Measurements from ENCODE around the gene HSD17B11.
"Not testable (repeated sequence)": the region's sequence is repeated elsewhere in the genome, so short reads cannot be mapped to it uniquely, and the experiment has no call there.

Gene HSD17B11

GRCh38 chr4:87410157-87410556, 19.2 kb upstream of the HSD17B11 start:
- H3K9ac ChIP-seq (ENCODE audit: insufficient read length), result no peak overlapping the region
- no peak overlapping the region for H3K27ac ChIP-seq
- TF ChIP-seq POLR2AphosphoS5 (IDR thresholded peaks at IDR 0.05; ENCODE audit: borderline replicate concordance, low read depth, low read length), result no peak
- no peak for TF ChIP-seq FOXP2 (optimal IDR thresholded peaks at IDR 0.05; ENCODE audit: control extremely low read depth, extremely low read length, insufficient read depth)
- TF ChIP-seq EZH2 (IDR thresholded peaks at IDR 0.05), result no peak
- no peak overlapping the region for H3K4me3 ChIP-seq
- DNase-seq (ENCODE audit: low read depth, low spot score), result no peak
- no peaks in the 10 kb centered on the region for H3K9me3 ChIP-seq (ENCODE audit: low read depth, low read length)
- no peaks in the 10 kb centered on the region for H3K36me3 ChIP-seq (ENCODE audit: insufficient read depth, low read length)

- Histone ChIP-seq H3K9me3 (ENCODE audit: low read depth, low read length) (no peaks in the 10 kb centered on the region), H3K9ac (ENCODE audit: insufficient read length) (no peak overlapping the region), H3K36me3 (ENCODE audit: insufficient read depth, low read length) (no peaks in the 10 kb centered on the region), H3K27ac (no peak overlapping the region), H3K4me3 (no peak overlapping the region)
- DNase-seq (ENCODE audit: low read depth, low spot score), result no peak
- TF ChIP-seq POLR2AphosphoS5 (IDR thresholded peaks at IDR 0.05; ENCODE audit: borderline replicate concordance, low read depth, low read length), result no peak
- TF ChIP-seq EZH2 (IDR thresholded peaks at IDR 0.05), result no peak
- TF ChIP-seq FOXP2 (optimal IDR thresholded peaks at IDR 0.05; ENCODE audit: control extremely low read depth, extremely low read length, insufficient read depth), result no peak
Observed at GRCh38 chr4:87409420-87409939, 18.5 kb upstream of the HSD17B11 start.

GRCh38 chr4:87406902-87407301, 15.9 kb upstream of the HSD17B11 start:
- not testable (repeated sequence) for H3K9ac ChIP-seq (ENCODE audit: insufficient read length); H3K36me3 ChIP-seq (ENCODE audit: insufficient read depth, low read length); H3K4me3 ChIP-seq; DNase-seq (ENCODE audit: low read depth, low spot score); H3K27ac ChIP-seq; H3K9me3 ChIP-seq (ENCODE audit: low read depth, low read length)

GRCh38 chr4:87406462-87406861, 15.5 kb upstream of the HSD17B11 start:
- H3K27ac ChIP-seq, result no peak overlapping the region
- H3K36me3 ChIP-seq (ENCODE audit: insufficient read depth, low read length), result no peaks in the 10 kb centered on the region
- TF ChIP-seq POLR2AphosphoS5 (IDR thresholded peaks at IDR 0.05; ENCODE audit: borderline replicate concordance, low read depth, low read length) (no peak), EZH2 (IDR thresholded peaks at IDR 0.05) (no peak), FOXP2 (optimal IDR thresholded peaks at IDR 0.05; ENCODE audit: control extremely low read depth, extremely low read length, insufficient read depth) (no peak)
- no peak for DNase-seq (ENCODE audit: low read depth, low spot score)
- no peak overlapping the region for H3K4me3 ChIP-seq
- H3K9ac ChIP-seq (ENCODE audit: insufficient read length), result no peak overlapping the region
- H3K9me3 ChIP-seq (ENCODE audit: low read depth, low read length), result no peaks in the 10 kb centered on the region

- TF ChIP-seq POLR2AphosphoS5 (IDR thresholded peaks at IDR 0.05; ENCODE audit: borderline replicate concordance, low read depth, low read length), result no peak
- no peak for TF ChIP-seq FOXP2 (optimal IDR thresholded peaks at IDR 0.05; ENCODE audit: control extremely low read depth, extremely low read length, insufficient read depth)
- TF ChIP-seq EZH2 (IDR thresholded peaks at IDR 0.05), result no peak
- no peak for DNase-seq (ENCODE audit: low read depth, low spot score)
- Histone ChIP-seq H3K27ac (no peak overlapping the region), H3K9ac (ENCODE audit: insufficient read length) (no peak overlapping the region), H3K9me3 (ENCODE audit: low read depth, low read length) (no peaks in the 10 kb centered on the region), H3K36me3 (ENCODE audit: insufficient read depth, low read length) (no peaks in the 10 kb centered on the region), H3K4me3 (no peak overlapping the region)
Observed at GRCh38 chr4:87405211-87405820, 14.3 kb upstream of the HSD17B11 start.

GRCh38 chr4:87403732-87404131, 12.7 kb upstream of the HSD17B11 start:
- H3K4me3 ChIP-seq; H3K27ac ChIP-seq; H3K9me3 ChIP-seq (ENCODE audit: low read depth, low read length); DNase-seq (ENCODE audit: low read depth, low spot score); H3K36me3 ChIP-seq (ENCODE audit: insufficient read depth, low read length); H3K9ac ChIP-seq (ENCODE audit: insufficient read length): not testable (repeated sequence)

- no peak for DNase-seq (ENCODE audit: low read depth, low spot score)
- Histone ChIP-seq H3K4me3 (no peak overlapping the region), H3K9ac (ENCODE audit: insufficient read length) (no peak overlapping the region), H3K27ac (no peak overlapping the region), H3K9me3 (ENCODE audit: low read depth, low read length) (no peaks in the 10 kb centered on the region), H3K36me3 (ENCODE audit: insufficient read depth, low read length) (no peaks in the 10 kb centered on the region)
- TF ChIP-seq FOXP2 (optimal IDR thresholded peaks at IDR 0.05; ENCODE audit: control extremely low read depth, extremely low read length, insufficient read depth), result no peak
- no peak for TF ChIP-seq EZH2 (IDR thresholded peaks at IDR 0.05)
- TF ChIP-seq POLR2AphosphoS5 (IDR thresholded peaks at IDR 0.05; ENCODE audit: borderline replicate concordance, low read depth, low read length), result no peak
Observed at GRCh38 chr4:87399954-87400353, 9.0 kb upstream of the HSD17B11 start.

- no peaks in the 10 kb centered on the region for H3K9me3 ChIP-seq (ENCODE audit: low read depth, low read length)
- no peak for DNase-seq (ENCODE audit: low read depth, low spot score)
- H3K4me3 ChIP-seq, result no peak overlapping the region
- no peaks in the 10 kb centered on the region for H3K36me3 ChIP-seq (ENCODE audit: insufficient read depth, low read length)
- H3K9ac ChIP-seq (ENCODE audit: insufficient read length), result no peak overlapping the region
- H3K27ac ChIP-seq, result no peak overlapping the region
- TF ChIP-seq POLR2AphosphoS5 (IDR thresholded peaks at IDR 0.05; ENCODE audit: borderline replicate concordance, low read depth, low read length), result no peak
- no peak for TF ChIP-seq FOXP2 (optimal IDR thresholded peaks at IDR 0.05; ENCODE audit: control extremely low read depth, extremely low read length, insufficient read depth)
- no peak for TF ChIP-seq EZH2 (IDR thresholded peaks at IDR 0.05)
Observed at GRCh38 chr4:87399148-87399547, 8.2 kb upstream of the HSD17B11 start.

- not testable (repeated sequence) for H3K9ac ChIP-seq (ENCODE audit: insufficient read length); H3K36me3 ChIP-seq (ENCODE audit: insufficient read depth, low read length); DNase-seq (ENCODE audit: low read depth, low spot score); H3K9me3 ChIP-seq (ENCODE audit: low read depth, low read length); H3K4me3 ChIP-seq; H3K27ac ChIP-seq
Observed at GRCh38 chr4:87395851-87396250, 4.9 kb upstream of the HSD17B11 start.

- not testable (repeated sequence) for H3K9ac ChIP-seq (ENCODE audit: insufficient read length); H3K4me3 ChIP-seq
Observed at GRCh38 chr4:87395073-87395472, 4.1 kb upstream of the HSD17B11 start.

More at GRCh38 chr4:87395073-87395472, 4.1 kb upstream of the HSD17B11 start:
- not testable (repeated sequence) for DNase-seq (ENCODE audit: low read depth, low spot score); H3K27ac ChIP-seq; H3K9me3 ChIP-seq (ENCODE audit: low read depth, low read length); H3K36me3 ChIP-seq (ENCODE audit: insufficient read depth, low read length)
